ENCODE data around the gene GPR107.

GRCh38 chr9:130020618-130021017, 33.1 kb upstream of the GPR107 start:
- no peak for TF ChIP-seq TP53 (CRISPR knock-in tag; IDR thresholded peaks at IDR 0.05)
- TF ChIP-seq ESRRA (IDR thresholded peaks at IDR 0.05; ENCODE audit: borderline replicate concordance, low read length) = no peak
- no peak for TF ChIP-seq POLR2A (IDR thresholded peaks at IDR 0.05; ENCODE audit: low read length)
- TF ChIP-seq, protein P1, sequence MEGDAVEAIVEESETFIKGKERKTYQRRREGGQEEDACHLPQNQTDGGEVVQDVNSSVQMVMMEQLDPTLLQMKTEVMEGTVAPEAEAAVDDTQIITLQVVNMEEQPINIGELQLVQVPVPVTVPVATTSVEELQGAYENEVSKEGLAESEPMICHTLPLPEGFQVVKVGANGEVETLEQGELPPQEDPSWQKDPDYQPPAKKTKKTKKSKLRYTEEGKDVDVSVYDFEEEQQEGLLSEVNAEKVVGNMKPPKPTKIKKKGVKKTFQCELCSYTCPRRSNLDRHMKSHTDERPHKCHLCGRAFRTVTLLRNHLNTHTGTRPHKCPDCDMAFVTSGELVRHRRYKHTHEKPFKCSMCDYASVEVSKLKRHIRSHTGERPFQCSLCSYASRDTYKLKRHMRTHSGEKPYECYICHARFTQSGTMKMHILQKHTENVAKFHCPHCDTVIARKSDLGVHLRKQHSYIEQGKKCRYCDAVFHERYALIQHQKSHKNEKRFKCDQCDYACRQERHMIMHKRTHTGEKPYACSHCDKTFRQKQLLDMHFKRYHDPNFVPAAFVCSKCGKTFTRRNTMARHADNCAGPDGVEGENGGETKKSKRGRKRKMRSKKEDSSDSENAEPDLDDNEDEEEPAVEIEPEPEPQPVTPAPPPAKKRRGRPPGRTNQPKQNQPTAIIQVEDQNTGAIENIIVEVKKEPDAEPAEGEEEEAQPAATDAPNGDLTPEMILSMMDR (IDR thresholded peaks at IDR 0.05) = no peak
- no peak for TF ChIP-seq CHD2 (IDR thresholded peaks at IDR 0.05; ENCODE audit: low read length, partially characterized antibody)
- TF ChIP-seq, protein P2, sequence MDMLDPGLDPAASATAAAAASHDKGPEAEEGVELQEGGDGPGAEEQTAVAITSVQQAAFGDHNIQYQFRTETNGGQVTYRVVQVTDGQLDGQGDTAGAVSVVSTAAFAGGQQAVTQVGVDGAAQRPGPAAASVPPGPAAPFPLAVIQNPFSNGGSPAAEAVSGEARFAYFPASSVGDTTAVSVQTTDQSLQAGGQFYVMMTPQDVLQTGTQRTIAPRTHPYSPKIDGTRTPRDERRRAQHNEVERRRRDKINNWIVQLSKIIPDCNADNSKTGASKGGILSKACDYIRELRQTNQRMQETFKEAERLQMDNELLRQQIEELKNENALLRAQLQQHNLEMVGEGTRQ (IDR thresholded peaks at IDR 0.05) = no peak
- no peak for TF ChIP-seq CHD4 (IDR thresholded peaks at IDR 0.05; ENCODE audit: borderline replicate concordance)
- TF ChIP-seq EP300 (IDR thresholded peaks at IDR 0.05) = no peak
- no peak for TF ChIP-seq RFX5 (IDR thresholded peaks at IDR 0.05)

Measured in A549 (cell line).